NAMALWA (cell line): Measurements from ENCODE around the gene ALOX5AP.

ENCODE experiments used
- DNase-seq: peaks from one replicate; pipeline ENCODE4 v3.0.0-alpha.2; 2015; ENCODE audit warnings: low spot score

ALOX5AP gene

GRCh38 chr13:30714629-30715371, 20.5 kb upstream of the ALOX5AP start:
- no peak for DNase-seq

GRCh38 chr13:30715372-30715756, 20.0 kb upstream of the ALOX5AP start:
- DNase-seq, result no peak

GRCh38 chr13:30715837-30716236, 19.5 kb upstream of the ALOX5AP start:
- no peak for DNase-seq

- DNase-seq, result peak; percentile 26
Observed at GRCh38 chr13:30718661-30719524, 16.4 kb upstream of the ALOX5AP start.

GRCh38 chr13:30719525-30719914, 15.8 kb upstream of the ALOX5AP start:
- no peak for DNase-seq

GRCh38 chr13:30720172-30720869, 15.0 kb upstream of the ALOX5AP start:
- peak; percentile 63 for DNase-seq

GRCh38 chr13:30721936-30722335, 13.4 kb upstream of the ALOX5AP start:
- no peak for DNase-seq

GRCh38 chr13:30722361-30722760, 13.0 kb upstream of the ALOX5AP start:
- no peak for DNase-seq

GRCh38 chr13:30724778-30725177, 10.6 kb upstream of the ALOX5AP start:
- no peak for DNase-seq

GRCh38 chr13:30725326-30726085, 9.8 kb upstream of the ALOX5AP start:
- no peak for DNase-seq

GRCh38 chr13:30726192-30726591, 9.2 kb upstream of the ALOX5AP start:
- DNase-seq, result no peak

- DNase-seq, result no peak
Observed at GRCh38 chr13:30727491-30728355, 7.6 kb upstream of the ALOX5AP start.

GRCh38 chr13:30729801-30730200, 5.5 kb upstream of the ALOX5AP start:
- no peak for DNase-seq

- no peak for DNase-seq
Observed at GRCh38 chr13:30730526-30730925, 4.8 kb upstream of the ALOX5AP start.

GRCh38 chr13:30731361-30732045, 3.8 kb upstream of the ALOX5AP start:
- DNase-seq, result no peak

- no peak for DNase-seq
Observed at GRCh38 chr13:30732046-30732390, 3.3 kb upstream of the ALOX5AP start.

- DNase-seq, result peak; percentile 29
Observed at GRCh38 chr13:30734439-30734838, 904 bp upstream of the ALOX5AP start.

GRCh38 chr13:30735872-30736175, 481 bp downstream of the ALOX5AP start:
- no peak for DNase-seq

- DNase-seq, result peak; percentile 24
Observed at GRCh38 chr13:30736461-30737320, 1.3 kb downstream of the ALOX5AP start.
